GM19372 (cell line): ENCODE results near the gene HHAT.
A peak's percentile ranks its signal among the peaks of the same experiment; 100 is the strongest.

Experiments used
- ATAC-seq: cut with Tn5 transposase; IDR thresholded peaks from one replicate; pipeline ENCODE4 v1.9.1; 2021; ENCODE audit warnings: mild to moderate bottlenecking, low read depth, moderate library complexity; ENCODE audit not compliant: unreplicated experiment

HHAT gene

GRCh38 chr1:210531475-210532222, 202.9 kb downstream of the HHAT start:
- ATAC-seq: no peak

- ATAC-seq: no peak
These were observed 203.5 kb downstream of the HHAT start for GRCh38 chr1:210532223-210532598.

GRCh38 chr1:210535761-210536160, 207.1 kb downstream of the HHAT start:
- ATAC-seq: no peak

GRCh38 chr1:210536254-210536961, 207.7 kb downstream of the HHAT start:
- no peak for ATAC-seq

GRCh38 chr1:210540288-210540687, 211.6 kb downstream of the HHAT start:
- no peak for ATAC-seq

- no peak for ATAC-seq
These were observed 213.1 kb downstream of the HHAT start for GRCh38 chr1:210541680-210542358.

GRCh38 chr1:210551899-210552298, 223.2 kb downstream of the HHAT start:
- no peak for ATAC-seq

- no peak for ATAC-seq
These were observed 225.0 kb downstream of the HHAT start for GRCh38 chr1:210553711-210554110.

GRCh38 chr1:210554382-210554781, 225.7 kb downstream of the HHAT start:
- ATAC-seq: no peak

- ATAC-seq: no peak
These were observed 227.8 kb downstream of the HHAT start for GRCh38 chr1:210556475-210556874.

- ATAC-seq: no peak
These were observed 228.8 kb downstream of the HHAT start for GRCh38 chr1:210557426-210558077.

- ATAC-seq: no peak
These were observed 229.6 kb downstream of the HHAT start for GRCh38 chr1:210558302-210558701.

GRCh38 chr1:210565306-210565705, 236.6 kb downstream of the HHAT start:
- ATAC-seq: no peak

GRCh38 chr1:210568631-210569030, 239.9 kb downstream of the HHAT start:
- ATAC-seq: no peak

- no peak for ATAC-seq
These were observed 241.4 kb downstream of the HHAT start for GRCh38 chr1:210570116-210570515.

- ATAC-seq: no peak
These were observed 242.9 kb downstream of the HHAT start for GRCh38 chr1:210571356-210572284.

- ATAC-seq: no peak
These were observed 244.4 kb downstream of the HHAT start for GRCh38 chr1:210573141-210573540.

- ATAC-seq: no peak
These were observed 253.7 kb downstream of the HHAT start for GRCh38 chr1:210582205-210582970.

- ATAC-seq: peak; percentile 85
These were observed 255.9 kb downstream of the HHAT start for GRCh38 chr1:210584439-210585113.
